Stimulated activated CD4-positive, alpha-beta T cell treated with anti-CD3 and anti-CD28 coated beads, TNF-alpha, amount 100 ng/mL, for 24 hours (primary cell): Measurements from ENCODE around the gene TRMT61A.

Experiments used
- DNase-seq, 3 experiments: peaks; one replicate each; pipeline ENCODE4 v3.0.0-alpha.2; 2020; ENCODE audit warnings: low read depth in 3 of 3

TRMT61A gene

GRCh38 chr14:103528587-103529382 lies at the start of gene TRMT61A:
TSS of gene TRMT61A (plus strand) at chr14:103529196. CDS start at chr14:103529979, 783 bp downstream.
- peak; percentile 52 to 71 (median 69) for DNase-seq

GRCh38 chr14:103480595-103480994 lies 48.4 kb upstream of the TRMT61A start:
- DNase-seq: no peak

GRCh38 chr14:103483600-103483999 lies 45.4 kb upstream of the TRMT61A start:
- DNase-seq: no peak

- no peak for DNase-seq
Observed at GRCh38 chr14:103485504-103485903, 43.5 kb upstream of the TRMT61A start.

GRCh38 chr14:103488071-103488470 lies 40.9 kb upstream of the TRMT61A start:
- DNase-seq: no peak

- DNase-seq: no peak
Observed at GRCh38 chr14:103488960-103489359, 40.0 kb upstream of the TRMT61A start.

- no peak for DNase-seq
Observed at GRCh38 chr14:103489621-103490020, 39.4 kb upstream of the TRMT61A start.

- no peak for DNase-seq
Observed at GRCh38 chr14:103491691-103492090, 37.3 kb upstream of the TRMT61A start.

- DNase-seq: no peak
Observed at GRCh38 chr14:103492156-103492925, 36.7 kb upstream of the TRMT61A start.

GRCh38 chr14:103495854-103496253 lies 33.1 kb upstream of the TRMT61A start:
- no peak for DNase-seq

GRCh38 chr14:103496776-103497175 lies 32.2 kb upstream of the TRMT61A start:
- no peak for DNase-seq

- no peak for DNase-seq
Observed at GRCh38 chr14:103499709-103500108, 29.3 kb upstream of the TRMT61A start.

- DNase-seq: peak; percentile 61 to 77 (median 66)
Observed at GRCh38 chr14:103500148-103500990, 28.6 kb upstream of the TRMT61A start.

GRCh38 chr14:103501041-103501870 lies 27.7 kb upstream of the TRMT61A start:
- DNase-seq: no peak

GRCh38 chr14:103501921-103502669 lies 26.9 kb upstream of the TRMT61A start:
- DNase-seq: no peak

GRCh38 chr14:103502877-103503276 lies 26.1 kb upstream of the TRMT61A start:
- DNase-seq: no peak

GRCh38 chr14:103503296-103503695 lies 25.7 kb upstream of the TRMT61A start:
- DNase-seq: no peak

GRCh38 chr14:103504991-103505565 lies 23.9 kb upstream of the TRMT61A start:
- DNase-seq: no peak

- DNase-seq: no peak
Observed at GRCh38 chr14:103507751-103508150, 21.2 kb upstream of the TRMT61A start.
